ENCODE measurements around the gene CXXC5.
"Not testable (repeated sequence)": the region's sequence is repeated elsewhere in the genome, so short reads cannot be mapped to it uniquely, and the experiment has no call there.

Gene CXXC5

GRCh38 chr5:139648205-139649081, at the start of gene CXXC5:
TSS of gene CXXC5 (plus strand) at chr5:139648349. CDS start at chr5:139680524, 32,175 bp downstream.
- peak; percentile 91 for DNase-seq

GRCh38 chr5:139598601-139598965, 49.6 kb upstream of the CXXC5 start:
- not testable (repeated sequence) for DNase-seq

- DNase-seq, result no peak
These were observed 47.7 kb upstream of the CXXC5 start for GRCh38 chr5:139600336-139600949.

DNA sequence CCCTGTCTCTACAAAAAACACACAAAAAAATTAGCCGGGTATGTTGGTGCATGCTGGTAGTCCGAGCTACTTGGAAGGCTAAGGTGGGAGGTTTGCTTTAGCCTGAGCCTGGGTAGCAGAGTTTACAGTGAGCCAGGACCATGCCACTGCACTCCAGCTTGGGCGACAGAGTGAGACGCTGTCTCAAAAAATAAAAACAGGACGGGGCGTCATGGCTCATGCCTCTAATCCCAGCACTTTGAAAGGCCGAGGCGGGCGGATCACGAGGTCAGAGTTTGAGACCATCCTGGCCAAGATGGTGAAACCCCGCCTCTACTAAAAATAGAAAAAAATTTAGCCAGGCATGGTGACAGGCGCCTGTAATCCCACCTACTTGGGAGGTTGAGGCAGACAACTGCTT, 46.7 kb upstream of the CXXC5 start:
- DNase-seq, result no peak

GRCh38 chr5:139601948-139602347, 46.2 kb upstream of the CXXC5 start:
- not testable (repeated sequence) for DNase-seq

DNA sequence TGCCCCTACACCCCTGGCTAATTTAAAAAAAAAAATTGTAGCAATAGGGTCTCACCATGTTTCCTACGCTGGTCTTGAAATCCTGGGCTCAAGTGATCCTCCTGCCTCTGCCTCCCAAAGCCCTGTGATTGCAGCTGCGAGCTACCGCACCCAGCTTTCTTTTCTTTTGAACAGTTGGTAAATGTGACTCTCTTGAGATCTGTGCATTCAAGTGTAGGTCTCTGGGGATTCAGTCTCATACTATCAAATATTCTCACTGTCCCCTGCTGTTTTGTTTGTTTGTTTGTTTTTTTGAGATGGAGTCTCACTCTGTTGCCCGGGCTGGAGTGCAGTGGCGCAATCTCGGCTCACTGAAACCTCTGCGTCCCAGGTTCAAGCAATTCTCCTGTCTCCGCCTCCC, 42.3 kb upstream of the CXXC5 start:
- DNase-seq, result no peak

GRCh38 chr5:139611703-139612584, 36.2 kb upstream of the CXXC5 start:
- no peak for DNase-seq

DNA sequence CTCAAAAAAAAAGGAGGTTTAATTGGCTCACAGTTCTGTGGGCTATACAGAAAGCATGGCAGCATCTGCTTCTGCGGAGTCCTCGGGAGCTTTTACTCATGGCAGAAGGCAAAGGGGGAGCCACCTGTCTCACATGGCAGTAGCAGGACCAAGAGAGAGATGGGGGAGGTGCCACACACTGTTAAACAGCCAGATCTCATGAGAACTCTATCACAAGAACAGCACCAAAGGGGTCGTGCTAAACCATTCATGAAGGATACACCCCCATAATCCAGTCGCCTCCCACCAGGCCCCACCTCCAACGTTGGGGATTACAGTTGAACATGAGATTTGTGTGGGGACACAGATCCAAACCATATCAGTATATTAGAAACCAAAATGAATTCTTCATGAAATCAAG, 28.3 kb upstream of the CXXC5 start:
- no peak for DNase-seq

GRCh38 chr5:139625398-139625797, 22.8 kb upstream of the CXXC5 start:
- not testable (repeated sequence) for DNase-seq

DNA sequence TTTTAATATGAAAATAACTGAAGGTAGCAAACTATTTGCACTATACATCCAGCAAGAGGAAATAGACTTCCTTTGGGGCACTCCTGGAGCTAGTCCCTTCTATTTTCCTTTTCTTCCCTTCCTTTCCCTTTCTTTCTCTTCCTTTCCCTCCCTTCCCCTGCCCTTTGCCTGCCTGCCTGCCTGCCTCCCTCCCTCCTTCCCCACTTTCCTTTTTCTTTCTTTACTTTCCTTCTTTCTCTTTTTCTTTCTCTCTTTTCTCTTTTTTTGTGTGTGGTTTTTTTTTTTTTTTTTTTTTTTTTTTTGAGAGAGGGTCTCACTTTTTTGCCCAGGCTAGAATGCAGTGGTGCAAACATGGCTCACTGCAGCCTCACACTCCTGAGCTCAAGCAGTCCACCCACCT, 17.3 kb upstream of the CXXC5 start:
- no peak for DNase-seq

DNA sequence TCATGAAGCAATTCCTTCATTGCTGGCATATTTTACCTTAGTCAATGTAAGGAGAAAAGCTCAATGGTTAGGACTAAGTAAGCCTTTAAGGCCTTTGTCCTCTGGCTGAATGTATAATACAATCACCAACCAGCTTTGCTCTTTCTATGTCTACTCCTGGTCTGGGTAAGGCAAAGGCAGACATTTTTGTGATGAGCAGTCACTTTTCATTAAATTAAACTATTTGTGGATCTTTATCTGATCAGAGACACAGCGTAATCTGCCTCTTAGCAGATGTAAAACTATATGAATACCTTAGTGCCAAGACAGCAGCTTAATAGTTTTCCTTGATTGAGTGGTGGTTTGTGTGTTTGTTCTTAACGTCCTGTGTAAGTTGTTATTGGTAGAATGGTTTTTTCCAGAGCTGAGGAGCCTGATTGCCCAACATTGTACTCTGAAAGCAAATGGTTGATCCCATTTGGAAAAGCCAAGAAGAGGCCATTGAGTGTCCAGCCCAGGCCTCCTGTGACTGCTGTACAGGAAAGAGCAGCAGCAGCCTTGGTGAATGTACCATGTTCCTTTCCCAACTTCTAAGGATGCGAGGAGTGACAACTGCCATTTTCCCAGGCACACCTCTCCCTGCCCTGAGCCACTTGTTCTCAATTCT, 16.5 kb upstream of the CXXC5 start:
- no peak for DNase-seq

DNA sequence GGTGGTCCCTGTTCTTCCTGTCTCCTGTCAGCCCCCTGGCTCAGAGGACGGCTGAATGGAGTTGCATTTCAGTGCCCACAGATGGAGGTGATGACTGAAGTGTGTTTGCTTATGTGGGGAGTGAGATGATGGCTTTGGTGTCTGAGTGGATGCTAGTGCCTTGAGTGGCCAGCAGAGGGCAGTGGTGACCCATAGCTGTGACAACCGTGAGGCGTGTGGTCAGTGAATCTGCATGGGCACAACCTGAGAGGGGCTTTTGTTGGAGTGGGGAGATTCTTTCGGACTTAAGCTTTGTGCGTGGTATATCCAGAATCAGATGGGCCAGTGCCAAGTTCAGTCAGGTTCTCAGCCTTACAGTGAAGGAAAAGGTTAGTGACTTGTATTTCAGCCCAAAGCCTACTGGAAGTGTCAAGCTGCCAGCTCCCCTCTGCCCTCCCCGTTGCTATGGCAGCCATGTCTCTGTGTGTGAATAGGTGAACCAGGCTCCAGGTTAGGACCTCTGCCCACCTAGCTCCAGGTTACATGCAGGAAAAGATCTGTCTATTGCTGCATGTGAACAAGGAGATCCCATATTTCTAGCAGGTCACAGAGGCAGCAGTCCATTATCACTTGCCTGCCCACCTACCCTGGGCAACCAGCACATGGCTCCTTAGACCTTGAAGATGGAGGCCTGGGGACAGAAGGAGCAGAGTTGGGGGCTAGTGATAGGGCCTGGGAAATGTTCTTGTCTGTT, 14.7 kb upstream of the CXXC5 start:
- peak; percentile 84 for DNase-seq

- no peak for DNase-seq
These were observed 14.2 kb upstream of the CXXC5 start for GRCh38 chr5:139634028-139634325.

GRCh38 chr5:139634541-139634940, 13.6 kb upstream of the CXXC5 start:
- DNase-seq, result no peak

GRCh38 chr5:139635191-139635590, 13.0 kb upstream of the CXXC5 start:
- DNase-seq, result no peak

GRCh38 chr5:139635606-139636206, 12.4 kb upstream of the CXXC5 start:
- peak; percentile 88 for DNase-seq

- peak; percentile 61 for DNase-seq
These were observed 11.8 kb upstream of the CXXC5 start for GRCh38 chr5:139636207-139636792.

- DNase-seq, result no peak
These were observed 11.2 kb upstream of the CXXC5 start for GRCh38 chr5:139636975-139637408.

GRCh38 chr5:139637438-139638089, 10.6 kb upstream of the CXXC5 start:
- DNase-seq, result peak; percentile 93

DNA sequence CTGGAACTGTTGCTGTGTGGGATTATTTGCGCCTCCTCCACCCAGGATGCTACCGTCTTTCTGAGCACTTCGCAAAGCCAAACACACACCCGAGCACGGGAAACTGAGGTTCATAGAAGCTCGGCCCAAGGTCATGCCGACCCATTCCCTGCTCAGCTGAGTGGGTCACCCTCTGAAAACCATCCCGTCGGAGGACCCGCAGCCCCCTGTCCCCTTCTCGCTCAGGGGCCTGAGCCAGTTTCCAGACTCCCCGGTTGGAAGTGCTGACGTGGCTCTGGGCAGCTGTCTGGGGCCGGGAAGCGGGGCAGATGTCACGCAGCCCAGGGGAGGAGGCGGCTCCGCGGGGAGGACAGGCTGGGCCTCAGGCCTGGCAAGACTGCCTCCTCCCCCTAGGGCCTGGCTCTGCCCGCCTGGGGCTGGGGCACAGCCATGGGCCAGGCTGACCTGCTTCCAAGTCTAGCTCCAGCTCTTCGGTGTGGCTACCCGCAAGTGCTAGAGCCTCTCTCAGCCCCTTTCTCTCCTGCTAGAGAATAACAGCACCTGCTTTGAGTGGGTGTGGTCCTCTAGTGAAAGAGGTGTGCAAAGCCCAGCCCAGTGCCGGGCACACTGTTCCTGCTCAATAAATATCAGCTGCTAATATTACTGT, 9.9 kb upstream of the CXXC5 start:
- DNase-seq, result peak; percentile 92
